ENCODE measurements around the gene CSRNP2. TPM values are rescaled to one million over a fixed set of nuclear protein-coding genes. Genes with fewer than 3 reads are reported as not detected.
A peak's percentile ranks its signal among the peaks of the same experiment; 100 is the strongest.
"Not testable (repeated sequence)": the region's sequence is repeated elsewhere in the genome, so short reads cannot be mapped to it uniquely, and the experiment has no call there.

CSRNP2 gene
- total and polyA plus RNA-seq, 4 experiments from 2014 or later, result 4.6 to 35.0 (median 20.2) TPM

DNA sequence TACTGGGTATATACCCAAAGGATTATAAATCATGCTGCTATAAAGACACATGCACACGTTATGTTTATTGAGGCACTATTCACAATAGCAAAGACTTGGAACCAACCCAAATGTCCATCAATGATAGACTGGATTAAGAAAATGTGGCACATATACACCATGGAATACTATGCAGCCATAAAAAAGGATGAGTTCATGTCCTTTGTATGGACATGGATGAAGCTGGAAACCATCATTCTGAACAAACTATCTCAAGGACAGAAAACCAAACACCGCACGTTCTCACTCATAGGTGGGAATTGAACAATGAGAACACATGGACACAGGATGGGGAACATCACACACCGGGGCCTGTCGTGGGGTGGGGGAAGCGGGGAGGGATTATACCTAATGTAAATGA is 4.5 kb downstream of the CSRNP2 start:
- H3K4me1 Mint-ChIP-seq, result peaks cover 36 to 63% (median 49%) of the 10 kb centered on the region in 4 donors
- H3K9me3 ChIP-seq (ENCODE audit: control insufficient read depth in 1 of 2, low read length in 2 of 2); H3K27me3 Mint-ChIP-seq; DNase-seq; H3K27me3 ChIP-seq (ENCODE audit: insufficient read depth, low read length); CTCF ChIA-PET (ENCODE audit: partially characterized antibody); intact Hi-C loops (cut with micrococcal nuclease); POLR2A ChIA-PET (ENCODE audit: partially characterized antibody); H3K9me3 Mint-ChIP-seq; H3K27ac ChIP-seq (ENCODE audit: low read depth, low read length); H3K36me3 ChIP-seq (ENCODE audit: insufficient read depth, low read length); H3K4me3 ChIP-seq (ENCODE audit: low read length in 2 of 2): not testable (repeated sequence)
- peak overlapping the region in 1 of 8 donors; percentile 31 for H3K4me3 Mint-ChIP-seq
- peaks cover 28% of the 10 kb centered on the region for H3K4me1 ChIP-seq (ENCODE audit: insufficient read depth, low read length)
- H3K27ac Mint-ChIP-seq, result peak overlapping the region in 2 of 7 donors; percentile 27 to 41
- peaks cover 0 to 14% of the 10 kb centered on the region in 2 donors for H3K36me3 Mint-ChIP-seq

DNA sequence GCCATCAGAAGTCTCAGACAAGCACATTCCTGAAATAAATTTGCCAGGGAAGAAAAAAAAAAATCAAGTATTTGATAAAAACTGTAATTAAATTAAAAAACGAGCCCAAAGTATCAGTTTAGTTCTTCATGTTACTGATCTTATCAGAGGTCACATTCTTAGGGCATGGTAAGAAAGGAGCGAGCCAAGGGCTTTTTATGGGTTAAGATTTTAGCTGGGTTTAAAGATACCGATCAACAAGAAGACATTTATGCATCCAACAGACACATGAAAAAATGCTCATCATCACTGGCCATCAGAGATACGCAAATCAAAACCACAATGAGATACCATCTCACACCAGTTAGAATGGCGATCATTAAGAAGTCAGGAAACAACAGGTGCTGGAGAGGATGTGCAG is 5.0 kb downstream of the CSRNP2 start:
- intact Hi-C loops (cut with micrococcal nuclease); H3K27me3 ChIP-seq (ENCODE audit: insufficient read depth, low read length); H3K27me3 Mint-ChIP-seq; CTCF ChIA-PET (ENCODE audit: partially characterized antibody); H3K4me3 ChIP-seq (ENCODE audit: low read length in 2 of 2); H3K36me3 ChIP-seq (ENCODE audit: insufficient read depth, low read length); POLR2A ChIA-PET (ENCODE audit: partially characterized antibody); H3K9me3 ChIP-seq (ENCODE audit: control insufficient read depth in 1 of 2, low read length in 2 of 2); H3K27ac ChIP-seq (ENCODE audit: low read depth, low read length); H3K9me3 Mint-ChIP-seq: not testable (repeated sequence)
- H3K4me1 ChIP-seq (ENCODE audit: insufficient read depth, low read length), result peaks cover 25% of the 10 kb centered on the region
- peak overlapping the region in 1 of 8 donors; percentile 53 for H3K4me3 Mint-ChIP-seq
- peaks cover 33 to 58% (median 46%) of the 10 kb centered on the region in 4 donors for H3K4me1 Mint-ChIP-seq
- peak in 1 of 5 donors; percentile 12 for DNase-seq
- peak overlapping the region in 2 of 7 donors; percentile 58 to 75 for H3K27ac Mint-ChIP-seq
- H3K36me3 Mint-ChIP-seq, result peaks cover 0 to 18% of the 10 kb centered on the region in 2 donors

DNA sequence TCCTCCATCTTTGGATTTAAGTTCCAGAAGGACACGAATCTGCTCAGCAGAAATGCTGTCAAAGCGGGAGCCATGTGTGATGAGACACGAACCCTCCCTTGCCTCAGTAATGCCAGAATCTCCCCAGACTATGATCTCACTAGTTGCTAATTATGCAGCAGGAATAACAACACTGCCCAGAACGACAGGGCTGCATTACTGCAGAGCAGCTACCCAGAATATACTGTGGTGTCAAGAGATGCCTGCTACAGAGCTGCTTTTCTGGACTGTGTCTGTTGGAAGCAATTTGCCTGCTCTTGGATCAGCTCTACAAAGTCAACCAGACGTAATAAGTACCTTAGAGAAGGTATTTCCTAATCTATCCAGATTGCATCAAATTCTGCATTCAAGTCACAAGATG is 5.5 kb downstream of the CSRNP2 start:
- Mint-ChIP-seq H3K9me3 (peaks cover 0 to 5% (median 0%) of the 10 kb centered on the region in 8 donors), H3K4me1 (peaks cover 33 to 56% (median 46%) of the 10 kb centered on the region in 4 donors), H3K36me3 (peaks cover 3 to 20% of the 10 kb centered on the region in 2 donors), H3K27me3 (no peaks in the 10 kb centered on the region), H3K4me3 (peak overlapping the region in 1 of 8 donors; percentile 53), H3K27ac (peak overlapping the region in 2 of 7 donors; percentile 58 to 75)
- CTCF ChIA-PET (ENCODE audit: partially characterized antibody), result interaction anchor here (1.2 kb wide), 1 partner anchor 15 kb away, joined by 3 read pairs; no protein-coding TSS in a partner anchor
- intact Hi-C loops (cut with micrococcal nuclease), result no loop called here
- no peak overlapping the region for H3K4me3 ChIP-seq (ENCODE audit: low read length in 2 of 2)
- no peak for DNase-seq
- no peak overlapping the region for H3K27ac ChIP-seq (ENCODE audit: low read depth, low read length)
- POLR2A ChIA-PET (ENCODE audit: partially characterized antibody), result no interaction called here
- no peaks in the 10 kb centered on the region for H3K9me3 ChIP-seq (ENCODE audit: control insufficient read depth in 1 of 2, low read length in 2 of 2)
- peaks cover 2% of the 10 kb centered on the region for H3K36me3 ChIP-seq (ENCODE audit: insufficient read depth, low read length)
- peaks cover 25% of the 10 kb centered on the region for H3K4me1 ChIP-seq (ENCODE audit: insufficient read depth, low read length)
- H3K27me3 ChIP-seq (ENCODE audit: insufficient read depth, low read length), result no peaks in the 10 kb centered on the region

DNA sequence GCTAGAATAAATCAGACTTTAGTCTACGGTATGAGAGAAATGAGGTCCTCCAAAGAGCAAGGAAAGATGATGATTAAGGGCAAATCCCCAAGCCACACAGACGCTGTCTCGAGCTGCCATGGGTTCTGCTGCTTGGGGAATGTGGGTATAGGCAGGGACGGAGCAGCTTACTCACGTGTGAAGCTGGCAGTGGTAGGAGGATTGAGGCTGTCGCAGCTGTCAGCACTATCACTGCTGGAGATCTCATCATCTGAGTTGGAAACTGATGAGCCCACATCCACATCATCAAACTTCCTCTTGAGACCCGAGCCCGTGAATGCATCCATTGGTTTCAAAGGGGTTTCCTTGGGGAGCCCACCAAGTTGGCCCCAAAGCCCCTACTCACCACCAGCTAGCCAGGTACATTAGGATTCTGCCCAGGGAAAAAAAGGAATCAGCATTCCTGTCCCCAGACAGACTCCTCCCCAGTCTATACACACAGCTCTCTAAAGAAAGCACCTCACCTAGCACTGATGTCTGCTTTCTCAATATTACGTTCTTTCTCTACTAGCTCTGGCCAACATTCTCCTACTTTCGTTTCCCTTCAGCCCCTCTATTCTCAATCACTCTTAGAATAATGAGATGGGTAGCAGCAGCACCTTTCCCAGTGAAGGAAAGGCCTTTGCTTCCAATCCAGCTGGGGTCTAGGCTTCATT is 7.0 kb downstream of the CSRNP2 start:
- no peak for DNase-seq
- Mint-ChIP-seq H3K36me3 (peaks cover 7 to 27% of the 10 kb centered on the region in 2 donors), H3K9me3 (peaks cover 0 to 1% (median 0%) of the 10 kb centered on the region in 8 donors), H3K4me3 (peak overlapping the region in 2 of 8 donors; percentile 46 to 52), H3K4me1 (peaks cover 21 to 40% (median 32%) of the 10 kb centered on the region in 4 donors), H3K27me3 (no peaks in the 10 kb centered on the region), H3K27ac (peak overlapping the region; percentile 47 to 90 (median 70))
- Histone ChIP-seq H3K9me3 (ENCODE audit: control insufficient read depth in 1 of 2, low read length in 2 of 2) (no peaks in the 10 kb centered on the region), H3K27me3 (ENCODE audit: insufficient read depth, low read length) (no peaks in the 10 kb centered on the region), H3K36me3 (ENCODE audit: insufficient read depth, low read length) (peaks cover 14% of the 10 kb centered on the region), H3K27ac (ENCODE audit: low read depth, low read length) (no peak overlapping the region), H3K4me1 (ENCODE audit: insufficient read depth, low read length) (peaks cover 9% of the 10 kb centered on the region), H3K4me3 (ENCODE audit: low read length in 2 of 2) (no peak overlapping the region)
- ChIA-PET POLR2A (ENCODE audit: partially characterized antibody) (interaction anchor here (1.6 kb wide), 1 partner anchor 141 kb away, joined by 4 read pairs; the partner anchor contains the start of gene POU6F1), CTCF (ENCODE audit: partially characterized antibody) (interaction anchor here (1.1 to 1.7 kb wide), 4 partner anchors 14 to 311 kb away, joined by 3 to 4 read pairs (median 3); no protein-coding TSS in a partner anchor)
- intact Hi-C loops (cut with micrococcal nuclease), result no loop called here

DNA sequence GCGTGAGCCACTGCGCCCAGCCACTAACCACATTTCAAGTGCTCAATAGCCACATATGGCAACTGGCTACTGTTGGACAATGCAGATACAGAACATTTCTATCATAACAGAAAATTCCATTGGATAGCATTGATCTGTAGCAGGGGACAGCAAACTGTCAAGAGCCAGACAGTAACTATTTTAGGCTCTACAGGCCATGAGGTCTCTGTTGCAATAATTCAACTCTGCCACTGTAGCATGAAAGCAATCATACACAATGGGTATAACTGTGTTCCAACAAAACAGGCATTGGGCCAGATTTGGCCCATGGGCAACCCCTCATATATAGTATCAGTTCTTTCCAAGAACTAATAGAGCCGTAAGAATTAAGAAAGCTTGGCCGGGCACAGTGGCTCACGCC is 8.0 kb downstream of the CSRNP2 start:
- Mint-ChIP-seq H3K36me3 (peaks cover 7 to 29% of the 10 kb centered on the region in 2 donors), H3K27ac (peak overlapping the region in 1 of 7 donors; percentile 70), H3K4me3 (peak overlapping the region in 1 of 8 donors; percentile 13), H3K4me1 (peaks cover 17 to 35% (median 26%) of the 10 kb centered on the region in 4 donors), H3K9me3 (peaks cover 0 to 1% (median 0%) of the 10 kb centered on the region in 8 donors), H3K27me3 (no peaks in the 10 kb centered on the region)
- CTCF ChIA-PET (ENCODE audit: partially characterized antibody), result interaction anchor here (1.1 kb wide), 1 partner anchor 310 kb away, joined by 3 read pairs; no protein-coding TSS in a partner anchor
- no peaks in the 10 kb centered on the region for H3K27me3 ChIP-seq (ENCODE audit: insufficient read depth, low read length)
- intact Hi-C loops (cut with micrococcal nuclease), result no loop called here
- H3K27ac ChIP-seq (ENCODE audit: low read depth, low read length), result no peak overlapping the region
- H3K36me3 ChIP-seq (ENCODE audit: insufficient read depth, low read length), result peaks cover 15% of the 10 kb centered on the region
- peaks cover 8% of the 10 kb centered on the region for H3K4me1 ChIP-seq (ENCODE audit: insufficient read depth, low read length)
- no peaks in the 10 kb centered on the region for H3K9me3 ChIP-seq (ENCODE audit: control insufficient read depth in 1 of 2, low read length in 2 of 2)
- no peak overlapping the region for H3K4me3 ChIP-seq (ENCODE audit: low read length in 2 of 2)
- DNase-seq, result no peak
- POLR2A ChIA-PET (ENCODE audit: partially characterized antibody), result interaction anchor here (1.2 kb wide), 1 partner anchor 8 kb away, joined by 3 read pairs; no protein-coding TSS in a partner anchor

DNA sequence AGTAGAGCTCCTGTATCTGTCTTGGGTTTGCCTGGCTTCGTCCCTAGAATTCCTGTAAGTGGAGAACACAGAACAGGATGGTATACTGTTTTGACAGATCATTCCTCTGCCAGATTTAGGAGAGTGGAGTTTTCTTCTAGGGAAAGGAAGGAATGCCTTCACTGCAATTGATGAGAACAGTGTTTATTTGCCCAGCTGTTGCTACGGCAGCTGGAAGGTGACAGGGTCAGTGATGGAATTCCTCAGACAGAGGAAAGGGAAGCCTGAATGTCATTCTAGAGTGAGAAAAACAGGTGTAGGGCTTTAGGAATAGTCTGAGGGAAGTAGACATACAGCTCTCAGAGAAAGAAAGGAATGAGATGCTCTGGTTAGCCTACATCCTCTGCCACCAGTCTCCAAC is 11.7 kb downstream of the CSRNP2 start:
- no peaks in the 10 kb centered on the region for H3K27me3 ChIP-seq (ENCODE audit: insufficient read depth, low read length)
- Mint-ChIP-seq H3K9me3 (no peaks in the 10 kb centered on the region), H3K27me3 (no peaks in the 10 kb centered on the region), H3K36me3 (peaks cover 19 to 47% of the 10 kb centered on the region in 2 donors), H3K4me3 (no peak overlapping the region), H3K4me1 (peaks cover 5 to 12% (median 8%) of the 10 kb centered on the region in 4 donors), H3K27ac (peak overlapping the region in 1 of 7 donors; percentile 12)
- H3K36me3 ChIP-seq (ENCODE audit: insufficient read depth, low read length), result peaks cover 26% of the 10 kb centered on the region
- H3K4me3 ChIP-seq (ENCODE audit: low read length in 2 of 2), result no peak overlapping the region
- POLR2A ChIA-PET (ENCODE audit: partially characterized antibody), result no interaction called here
- DNase-seq, result no peak
- no peak overlapping the region for H3K27ac ChIP-seq (ENCODE audit: low read depth, low read length)
- H3K9me3 ChIP-seq (ENCODE audit: control insufficient read depth in 1 of 2, low read length in 2 of 2), result no peaks in the 10 kb centered on the region
- intact Hi-C loops (cut with micrococcal nuclease), result no loop called here
- CTCF ChIA-PET (ENCODE audit: partially characterized antibody), result no interaction called here
- H3K4me1 ChIP-seq (ENCODE audit: insufficient read depth, low read length), result peaks cover 8% of the 10 kb centered on the region

DNA sequence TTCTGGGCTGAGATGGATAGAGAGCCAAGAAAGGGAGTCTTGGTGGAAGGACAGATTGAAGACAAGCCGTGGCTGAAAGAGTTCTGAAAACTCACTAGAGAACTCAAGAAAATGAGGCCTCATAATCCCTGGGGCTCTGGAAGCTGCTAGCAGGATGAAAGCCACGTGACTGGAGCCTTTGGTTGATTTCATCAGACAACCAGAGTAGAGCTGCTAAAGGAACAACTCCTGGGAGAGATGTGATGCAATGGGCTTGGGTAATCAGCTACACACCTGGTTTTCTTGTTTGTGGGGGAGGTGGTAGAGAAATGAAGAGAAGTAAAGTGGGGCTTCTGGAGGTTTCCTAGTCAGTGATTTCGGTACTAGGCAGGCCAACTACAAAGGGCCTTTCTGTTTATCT is 13.4 kb downstream of the CSRNP2 start:
- Mint-ChIP-seq H3K36me3 (peaks cover 19 to 57% of the 10 kb centered on the region in 2 donors), H3K27ac (peak overlapping the region in 3 of 7 donors; percentile 46 to 72 (median 59)), H3K4me1 (no peaks in the 10 kb centered on the region), H3K9me3 (no peaks in the 10 kb centered on the region), H3K4me3 (no peak overlapping the region), H3K27me3 (no peaks in the 10 kb centered on the region)
- DNase-seq, result no peak
- no peak overlapping the region for H3K27ac ChIP-seq (ENCODE audit: low read depth, low read length)
- H3K4me1 ChIP-seq (ENCODE audit: insufficient read depth, low read length), result no peaks in the 10 kb centered on the region
- no peaks in the 10 kb centered on the region for H3K27me3 ChIP-seq (ENCODE audit: insufficient read depth, low read length)
- no peak overlapping the region for H3K4me3 ChIP-seq (ENCODE audit: low read length in 2 of 2)
- POLR2A ChIA-PET (ENCODE audit: partially characterized antibody), result interaction anchor here (1.2 kb wide), 1 partner anchor 12 kb away, joined by 3 read pairs; no protein-coding TSS in a partner anchor
- intact Hi-C loops (cut with micrococcal nuclease), result no loop called here
- H3K9me3 ChIP-seq (ENCODE audit: control insufficient read depth in 1 of 2, low read length in 2 of 2), result no peaks in the 10 kb centered on the region
- CTCF ChIA-PET (ENCODE audit: partially characterized antibody), result interaction anchor here (1.0 kb wide), 1 partner anchor 201 kb away, joined by 3 read pairs; no protein-coding TSS in a partner anchor
- H3K36me3 ChIP-seq (ENCODE audit: insufficient read depth, low read length), result peaks cover 27% of the 10 kb centered on the region

Data from CD4-positive, alpha-beta memory T cell (primary cell).